HT-29 (cell line): Measurements from ENCODE around the gene KRTAP9-7. TPM values are rescaled to one million over a fixed set of nuclear protein-coding genes. Genes with fewer than 3 reads are reported as not detected.
"Not testable (repeated sequence)": the region's sequence is repeated elsewhere in the genome, so short reads cannot be mapped to it uniquely, and the experiment has no call there.

Experiments used
- DNase-seq: peaks from one replicate; pipeline ENCODE4 v3.0.0-alpha.2; 2015; ENCODE audit warnings: low spot score
- total RNA-seq: library from RNA; depleted of rRNA; stranded (reverse); fragments of >200 nt; shearing (Covaris generic); gene quantifications from 2 replicates; pipeline ENCODE4 v1.2.3, GENCODE V29; 2014

KRTAP9-7 gene
- total RNA-seq, 1 experiment from 2014 or later: not detected

GRCh38 chr17:41271323-41271722, 4.2 kb upstream of the KRTAP9-7 start:
- DNase-seq: not testable (repeated sequence)

DNA sequence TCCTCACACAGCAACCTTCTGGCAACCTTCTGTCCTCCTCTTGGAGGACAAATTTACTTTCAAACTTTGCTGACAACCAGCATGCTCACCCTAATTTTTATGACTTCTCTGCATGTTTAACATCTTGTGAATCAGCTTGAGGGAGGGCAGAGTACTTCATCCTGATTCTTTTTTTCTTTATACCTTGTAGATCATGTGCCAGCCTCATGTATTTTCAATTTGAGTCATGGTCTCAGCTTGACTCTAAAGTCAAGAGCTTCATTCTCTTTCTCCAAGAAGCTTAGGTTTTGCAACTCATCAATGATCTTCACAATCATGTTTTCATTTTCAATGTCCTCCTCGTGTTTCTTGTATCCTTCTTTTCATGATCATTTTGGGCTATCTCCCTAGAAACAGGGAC, 3.6 kb upstream of the KRTAP9-7 start:
- no peak for DNase-seq

DNA sequence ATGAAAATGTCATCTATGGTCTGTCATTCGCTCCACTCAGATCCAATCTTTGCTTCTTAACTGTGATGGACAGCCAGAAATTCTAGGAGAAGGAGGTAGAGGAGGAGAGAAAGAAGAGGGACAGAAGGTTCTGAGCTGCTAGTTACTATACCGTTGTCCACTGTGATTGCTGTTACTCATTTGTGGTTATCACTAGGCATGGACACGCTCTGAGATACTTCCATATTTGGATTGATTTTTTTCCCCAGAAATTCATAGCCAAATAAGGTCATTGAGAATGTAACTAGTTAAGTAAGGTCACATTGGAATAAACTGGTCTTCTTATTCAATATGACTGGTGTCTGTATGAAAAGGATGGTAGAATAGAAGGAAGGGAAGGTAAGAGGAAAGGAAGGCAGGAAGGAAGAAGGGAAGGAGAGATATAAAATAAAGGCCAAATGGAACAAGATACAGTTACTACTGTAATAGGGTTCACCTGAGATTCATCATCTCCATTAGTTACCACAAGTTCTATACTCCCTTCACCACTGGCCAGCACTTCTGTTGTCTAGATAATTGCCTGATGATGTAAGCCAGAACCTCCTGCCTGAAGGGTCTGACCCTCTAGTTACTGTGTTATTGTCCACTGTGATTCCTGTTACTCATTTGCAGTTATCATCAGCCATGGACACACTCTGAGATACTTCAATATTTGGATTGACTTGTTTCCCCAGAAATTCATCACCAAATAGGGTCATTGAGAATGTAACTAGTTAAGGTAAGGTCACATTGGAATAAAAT, 2.9 kb downstream of the KRTAP9-7 start:
- no peak for DNase-seq

GRCh38 chr17:41284043-41284442, 8.5 kb downstream of the KRTAP9-7 start:
- DNase-seq: no peak

DNA sequence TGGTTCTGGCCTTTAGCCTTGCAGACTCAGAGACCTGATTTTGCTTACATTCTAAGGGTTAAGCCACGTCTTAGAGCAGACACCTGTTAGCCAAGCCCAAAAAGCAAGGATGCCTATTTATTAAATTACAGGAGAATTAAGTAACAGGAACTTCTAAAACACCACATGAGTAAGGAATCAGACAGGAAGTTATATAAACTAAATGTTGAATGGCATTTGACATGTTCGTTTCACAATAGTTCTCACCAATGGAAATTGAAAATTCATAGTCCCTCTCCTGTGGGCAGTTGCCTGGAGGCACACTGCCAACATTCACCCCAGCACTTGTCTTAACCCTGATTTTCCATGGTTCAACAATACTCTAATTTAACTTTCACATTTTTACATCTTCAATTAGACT, 9.0 kb downstream of the KRTAP9-7 start:
- no peak for DNase-seq

DNA sequence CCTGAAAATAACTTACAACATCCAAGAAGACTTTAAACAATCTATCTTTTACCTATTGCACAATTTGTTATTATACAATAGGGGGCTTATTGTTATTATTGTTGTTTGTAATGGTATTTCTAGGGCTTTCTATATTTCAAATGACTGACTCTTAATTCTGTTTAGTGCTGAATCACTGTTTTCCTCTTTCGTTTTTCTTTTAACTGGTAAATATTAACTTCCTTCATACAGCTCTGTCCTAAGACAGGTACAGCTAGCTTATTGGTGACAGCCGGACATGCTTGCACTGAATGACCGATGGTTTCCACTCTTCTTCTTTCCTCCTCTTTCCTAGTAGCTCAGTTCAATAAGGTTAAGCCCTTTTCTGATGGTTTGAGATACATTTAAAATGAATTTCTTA, 11.6 kb downstream of the KRTAP9-7 start:
- no peak for DNase-seq

- no peak for DNase-seq
Observed at GRCh38 chr17:41294016-41294415, 18.5 kb downstream of the KRTAP9-7 start.

DNA sequence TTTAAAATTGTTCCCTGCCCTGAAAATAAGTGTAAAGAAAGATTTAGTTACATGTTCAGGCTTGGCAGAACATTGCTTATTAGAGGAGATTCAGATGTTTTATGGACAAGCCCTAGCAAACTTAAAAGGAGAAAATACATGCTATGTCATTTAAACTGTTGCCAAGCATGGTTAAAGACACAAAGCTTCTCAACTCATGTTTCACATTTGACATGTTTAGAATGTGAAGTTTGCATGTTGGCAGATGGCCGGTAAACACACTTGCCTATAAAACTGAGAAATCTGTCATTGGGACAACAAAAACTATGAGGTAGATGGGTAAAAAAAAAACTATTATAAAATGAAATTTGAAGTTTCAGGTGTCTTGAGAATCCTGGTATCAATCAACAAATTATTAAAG, 21.3 kb downstream of the KRTAP9-7 start:
- DNase-seq: no peak

DNA sequence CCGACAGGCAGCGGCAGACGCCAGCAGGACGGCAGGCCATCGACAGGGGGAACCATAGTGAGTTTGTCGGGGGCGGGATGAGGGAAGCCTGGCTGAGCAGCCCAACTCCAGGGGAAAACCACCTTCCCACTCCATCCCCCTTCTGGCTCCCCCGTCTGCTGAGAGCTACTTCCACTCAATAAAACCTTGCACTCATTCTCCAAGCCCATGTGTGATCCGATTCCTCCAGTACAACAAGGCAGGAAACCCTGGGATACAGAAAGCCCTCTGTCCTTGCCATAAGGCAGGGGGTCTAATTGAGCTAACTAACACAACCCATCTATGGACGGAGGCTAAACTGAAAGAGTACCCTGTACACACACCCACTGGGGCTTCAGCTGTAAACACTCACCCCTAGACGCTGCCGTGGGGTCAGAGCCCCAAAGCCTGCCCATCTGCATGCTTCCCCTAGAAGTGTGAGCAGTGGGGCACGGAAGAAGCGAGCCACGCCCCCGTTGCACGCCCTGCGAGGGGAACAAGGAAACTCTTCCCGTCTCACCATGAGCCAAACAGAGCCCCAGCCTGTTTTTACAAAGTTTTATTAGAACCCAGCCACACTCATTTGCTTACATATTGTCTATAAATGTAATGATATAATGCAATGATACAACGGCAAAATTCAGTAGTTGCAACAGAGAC, 23.1 kb downstream of the KRTAP9-7 start:
- no peak for DNase-seq

DNA sequence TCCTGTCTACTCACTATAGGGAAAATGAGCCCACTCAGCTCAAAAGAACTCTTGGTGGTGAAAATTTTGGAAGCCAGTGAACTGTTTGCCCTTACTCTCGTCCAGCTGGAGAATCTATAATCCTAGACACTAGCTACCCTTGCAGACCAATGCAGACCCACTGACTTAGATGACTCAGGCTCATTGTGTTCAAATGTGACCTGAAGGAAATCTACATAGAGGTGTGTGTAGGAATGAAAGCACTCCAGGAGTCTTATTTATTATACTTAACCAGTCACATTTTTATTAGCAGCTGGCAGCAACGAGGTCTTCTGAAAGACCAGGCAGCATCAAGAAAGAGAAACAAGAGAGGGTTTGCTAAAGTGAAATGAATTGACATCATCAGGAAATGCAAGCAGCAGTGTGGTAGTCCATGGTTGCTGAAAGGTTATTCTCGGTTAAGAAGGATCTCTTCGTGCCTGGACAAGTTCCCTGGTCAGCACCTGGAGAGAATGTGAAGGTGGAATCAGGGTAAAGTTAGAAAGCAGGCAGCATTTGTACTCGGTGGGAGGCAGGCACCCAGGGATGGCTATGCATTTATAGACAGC, 25.8 kb downstream of the KRTAP9-7 start:
- no peak for DNase-seq

GRCh38 chr17:41301916-41302901, 26.7 kb downstream of the KRTAP9-7 start, which contains the start of gene KRTAP29-1:
KRTAP29-1 (minus strand) TSS chr17:41302851; CDS start chr17:41302851, 0 bp downstream.
- no peak for DNase-seq

DNA sequence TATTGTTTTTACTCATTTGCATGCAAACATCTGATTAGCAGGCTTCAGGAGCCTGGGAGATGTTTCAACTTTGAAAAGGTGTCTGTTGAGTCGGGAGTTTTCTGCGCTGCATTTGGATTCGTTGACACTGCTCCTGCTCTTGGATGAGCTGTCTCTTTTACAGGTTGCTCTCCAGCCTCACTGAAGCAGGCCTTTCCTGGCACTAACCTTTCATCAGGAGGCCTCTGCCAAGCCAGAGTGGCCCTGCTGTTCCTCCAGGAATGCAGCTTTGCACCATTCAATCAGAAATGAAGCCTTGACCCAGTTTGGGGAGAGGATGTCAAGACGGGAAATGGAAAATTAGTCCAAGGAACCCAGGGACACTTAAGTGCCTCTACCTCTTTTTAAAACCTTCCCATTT, 27.5 kb downstream of the KRTAP9-7 start:
- DNase-seq: no peak

DNA sequence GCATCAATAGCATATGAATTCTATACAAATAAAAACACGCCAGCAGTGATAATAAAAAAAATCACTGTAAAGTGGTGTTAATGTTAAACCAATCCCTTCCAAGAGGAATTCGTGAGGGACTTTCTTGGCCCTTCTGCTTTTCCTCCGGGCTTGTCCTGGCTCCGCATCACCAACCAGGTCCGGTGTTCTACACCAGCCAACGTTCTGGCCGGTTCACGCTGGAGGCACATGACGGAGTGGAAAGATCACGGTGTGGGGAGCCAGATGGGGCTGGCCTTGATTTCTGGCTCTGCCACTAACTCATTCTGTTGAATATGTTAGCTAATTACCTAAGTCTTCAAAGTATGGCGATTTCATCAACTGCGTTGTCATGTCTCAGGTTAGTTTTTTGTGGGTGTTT, 28.6 kb downstream of the KRTAP9-7 start:
- DNase-seq: no peak

DNA sequence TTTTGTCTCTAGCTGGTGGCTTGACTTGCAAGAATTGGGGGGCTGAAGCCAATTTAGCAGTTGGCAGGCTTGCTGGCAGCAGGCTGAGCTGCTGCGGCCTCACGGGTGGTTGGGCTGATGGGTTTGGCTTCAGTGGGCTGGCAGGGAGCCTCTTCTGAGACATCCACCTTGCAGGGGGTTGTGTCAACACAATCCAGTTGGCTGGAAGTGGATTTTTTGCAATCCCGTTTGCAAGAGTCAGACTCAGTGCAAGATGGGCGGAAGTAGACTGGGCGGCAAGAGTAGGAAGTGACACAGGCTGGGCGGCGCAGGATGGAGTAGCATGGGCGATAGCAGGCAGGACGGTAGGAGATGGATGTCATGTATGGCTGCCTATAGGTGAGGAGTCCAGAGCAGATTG, 32.1 kb downstream of the KRTAP9-7 start:
- no peak for DNase-seq

- no peak for DNase-seq
Observed at GRCh38 chr17:41308251-41308917, 32.9 kb downstream of the KRTAP9-7 start.

GRCh38 chr17:41308918-41309359, 33.4 kb downstream of the KRTAP9-7 start, which contains the start of gene KRTAP16-1:
KRTAP16-1 (minus strand) TSS chr17:41309309; CDS start chr17:41309253, 56 bp downstream.
- no peak for DNase-seq

GRCh38 chr17:41311111-41311510, 35.6 kb downstream of the KRTAP9-7 start:
- no peak for DNase-seq

DNA sequence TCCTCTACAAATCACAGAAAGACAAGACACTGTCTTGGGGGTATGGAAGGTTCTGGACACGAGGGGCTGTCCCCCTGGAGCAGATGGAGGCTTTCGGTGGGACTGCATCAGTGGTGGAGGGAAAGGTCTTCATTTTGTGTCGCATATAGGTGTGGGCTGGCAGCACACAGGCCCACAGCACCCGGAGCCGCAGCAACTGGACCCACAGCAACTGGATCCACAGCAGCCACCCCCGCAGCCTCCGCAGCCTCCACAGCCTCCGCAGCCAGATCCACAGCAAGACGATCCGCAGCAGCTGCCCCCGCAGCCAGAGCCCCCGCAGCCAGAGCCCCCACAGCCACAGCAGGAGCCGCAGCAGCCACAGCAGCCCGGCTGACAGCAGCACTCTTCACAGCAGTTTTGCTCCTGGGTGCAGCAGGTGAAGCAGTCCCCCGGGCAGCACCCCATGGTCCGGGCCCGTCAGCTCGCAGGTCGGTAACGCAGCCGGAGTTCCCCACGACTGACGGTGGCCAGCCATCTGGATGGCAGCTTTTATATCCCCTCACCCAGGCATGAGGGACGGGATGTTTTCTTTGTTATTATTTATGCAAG, 39.8 kb downstream of the KRTAP9-7 start, which contains the start of gene KRTAP17-1:
KRTAP17-1 (minus strand) TSS at position 507 of the 591 bp plus-strand sequence; CDS start at position 447, 60 bp downstream.
- no peak for DNase-seq

- DNase-seq: no peak
Observed at GRCh38 chr17:41315814-41316445, 40.4 kb downstream of the KRTAP9-7 start.

- DNase-seq: no peak
Observed at GRCh38 chr17:41318231-41318630, 42.7 kb downstream of the KRTAP9-7 start.
